Skeletal muscle cell (primary cell): ENCODE results near the gene PSMD3.
A peak's percentile ranks its signal among the peaks of the same experiment; 100 is the strongest.

Source experiments
- DNase-seq: peaks from one replicate; pipeline ENCODE4 v3.0.0-alpha.2; 2010; ENCODE audit warnings: low read depth
- H3K4me3 ChIP-seq: 2 replicates; pipeline ENCODE4 v1.5.1; 2011; ENCODE audit warnings: low read depth, mild to moderate bottlenecking, control low read depth, low read length, moderate library complexity

Gene PSMD3

GRCh38 chr17:39954876-39955275 is 25.7 kb upstream of the PSMD3 start:
- DNase-seq, result no peak
- no peak overlapping the region for H3K4me3 ChIP-seq

- H3K4me3 ChIP-seq, result no peak overlapping the region
- DNase-seq, result no peak
These were observed 24.8 kb upstream of the PSMD3 start for GRCh38 chr17:39955726-39956225.

GRCh38 chr17:39960524-39961041 is 20.0 kb upstream of the PSMD3 start:
- no peak overlapping the region for H3K4me3 ChIP-seq

GRCh38 chr17:39962642-39963220 is 17.9 kb upstream of the PSMD3 start, which contains the start of gene GSDMA:
Gene GSDMA (plus strand): TSS chr17:39963004. CDS start chr17:39965688, 2,684 bp downstream.
- no peak within 1 kb of the TSS for H3K4me3 ChIP-seq
- no peak for DNase-seq

More at GRCh38 chr17:39960524-39961041, 20.0 kb upstream of the PSMD3 start:
- DNase-seq, result no peak

GRCh38 chr17:39963829-39964228 is 16.8 kb upstream of the PSMD3 start:
- DNase-seq, result no peak
- no peak overlapping the region for H3K4me3 ChIP-seq

- H3K4me3 ChIP-seq, result no peak overlapping the region
- DNase-seq, result no peak
These were observed 15.4 kb upstream of the PSMD3 start for GRCh38 chr17:39965017-39965699.

GRCh38 chr17:39966771-39967170 is 13.8 kb upstream of the PSMD3 start:
- no peak overlapping the region for H3K4me3 ChIP-seq
- DNase-seq, result no peak

- DNase-seq, result no peak
- H3K4me3 ChIP-seq, result no peak overlapping the region
These were observed 11.8 kb upstream of the PSMD3 start for GRCh38 chr17:39968761-39969160.

- H3K4me3 ChIP-seq, result no peak overlapping the region
- DNase-seq, result no peak
These were observed 11.2 kb upstream of the PSMD3 start for GRCh38 chr17:39969375-39969774.

- DNase-seq, result no peak
These were observed 10.4 kb upstream of the PSMD3 start for GRCh38 chr17:39970157-39970692.

GRCh38 chr17:39971076-39971603 is 9.5 kb upstream of the PSMD3 start:
- no peak for DNase-seq
- no peak overlapping the region for H3K4me3 ChIP-seq

More at GRCh38 chr17:39970157-39970692, 10.4 kb upstream of the PSMD3 start:
- no peak overlapping the region for H3K4me3 ChIP-seq

- H3K4me3 ChIP-seq, result no peak overlapping the region
- no peak for DNase-seq
These were observed 8.3 kb upstream of the PSMD3 start for GRCh38 chr17:39972271-39972670.

GRCh38 chr17:39973496-39973895 is 7.1 kb upstream of the PSMD3 start:
- no peak for DNase-seq
- no peak overlapping the region for H3K4me3 ChIP-seq

GRCh38 chr17:39974433-39974832 is 6.2 kb upstream of the PSMD3 start:
- DNase-seq, result no peak
- H3K4me3 ChIP-seq, result no peak overlapping the region

- no peak overlapping the region for H3K4me3 ChIP-seq
- DNase-seq, result no peak
These were observed 4.8 kb upstream of the PSMD3 start for GRCh38 chr17:39975801-39976200.

- peak; percentile 52 for DNase-seq
- H3K4me3 ChIP-seq, result no peak overlapping the region
These were observed 1.5 kb upstream of the PSMD3 start for GRCh38 chr17:39979016-39979670.

GRCh38 chr17:39979893-39980350 is 685 bp upstream of the PSMD3 start:
- H3K4me3 ChIP-seq, result peak overlapping the region; percentile 95

GRCh38 chr17:39981207-39981741 is 667 bp downstream of the PSMD3 start:
- DNase-seq, result no peak
- peak overlapping the region; percentile 95 for H3K4me3 ChIP-seq

More at GRCh38 chr17:39979893-39980350, 685 bp upstream of the PSMD3 start:
- DNase-seq, result no peak

- no peak for DNase-seq
- H3K4me3 ChIP-seq, result peak overlapping the region; percentile 95
These were observed 1.3 kb downstream of the PSMD3 start for GRCh38 chr17:39981766-39982375.
